HG02588 (cell line): Measurements from ENCODE around the gene TAF4.

Experiments
- ATAC-seq: cut with Tn5 transposase; IDR thresholded peaks from one replicate; pipeline ENCODE4 v1.9.1; 2021; ENCODE audit warnings: mild to moderate bottlenecking, moderate library complexity; ENCODE audit not compliant: unreplicated experiment

TAF4 gene

GRCh38 chr20:62044631-62045030 is 21.1 kb downstream of the TAF4 start:
- no peak for ATAC-seq

- no peak for ATAC-seq
Measured at GRCh38 chr20:62043131-62043914, 22.4 kb downstream of the TAF4 start.

- no peak for ATAC-seq
Measured at GRCh38 chr20:62042025-62042820, 23.5 kb downstream of the TAF4 start.

GRCh38 chr20:62040933-62041332 is 24.7 kb downstream of the TAF4 start:
- ATAC-seq = no peak

- no peak for ATAC-seq
Measured at GRCh38 chr20:62040381-62040922, 25.2 kb downstream of the TAF4 start.

GRCh38 chr20:62039738-62040137 is 25.9 kb downstream of the TAF4 start:
- ATAC-seq = no peak

- ATAC-seq = no peak
Measured at GRCh38 chr20:62032609-62033368, 32.9 kb downstream of the TAF4 start.

GRCh38 chr20:62031462-62032092 is 34.1 kb downstream of the TAF4 start:
- no peak for ATAC-seq

GRCh38 chr20:62030834-62031434 is 34.7 kb downstream of the TAF4 start:
- no peak for ATAC-seq

- ATAC-seq = no peak
Measured at GRCh38 chr20:62030357-62030756, 35.3 kb downstream of the TAF4 start.

- ATAC-seq = no peak
Measured at GRCh38 chr20:62029949-62030348, 35.7 kb downstream of the TAF4 start.

GRCh38 chr20:62029296-62029695 is 36.4 kb downstream of the TAF4 start:
- ATAC-seq = no peak

- ATAC-seq = no peak
Measured at GRCh38 chr20:62028384-62028783, 37.3 kb downstream of the TAF4 start.

- ATAC-seq = no peak
Measured at GRCh38 chr20:62027698-62028321, 37.9 kb downstream of the TAF4 start.

- no peak for ATAC-seq
Measured at GRCh38 chr20:62027116-62027515, 38.6 kb downstream of the TAF4 start.

GRCh38 chr20:62026564-62026856 is 39.2 kb downstream of the TAF4 start:
- no peak for ATAC-seq

- no peak for ATAC-seq
Measured at GRCh38 chr20:62025832-62026563, 39.7 kb downstream of the TAF4 start.

GRCh38 chr20:62025394-62025793 is 40.3 kb downstream of the TAF4 start:
- no peak for ATAC-seq

GRCh38 chr20:62023935-62024334 is 41.7 kb downstream of the TAF4 start:
- ATAC-seq = no peak
